H1 (cell line): ENCODE measurements around the gene NAV2. TPM values are rescaled to one million over a fixed set of nuclear protein-coding genes. Genes with fewer than 3 reads are reported as not detected.

ENCODE experiments used
- CTCF ChIA-PET: fragments of 300-600 bp; sonication (Branson Sonifier 250); formaldehyde crosslinking; loops from one replicate; lab custom pipeline; 2021; ENCODE audit not compliant: partially characterized antibody; lab: Charles Lee
- POLR2A ChIA-PET: fragments of 300-600 bp; sonication (Branson Sonifier 250); formaldehyde crosslinking; loops from one replicate; lab custom pipeline; 2021; ENCODE audit warnings: inconsistent platforms; ENCODE audit not compliant: partially characterized antibody; lab: Charles Lee
- DNase-seq, 2 experiments: peaks; one replicate each; pipeline versions ENCODE4 v3.0.0 to v3.0.0-alpha.2; 2010 to 2022; ENCODE audit warnings: low spot score in 2 of 2, low read depth in 1 of 2, mixed read lengths in 1 of 2
- FAIRE-seq: peaks from 2 replicates; lab custom pipeline; 2011; peaks lifted over from hg19 to GRCh38; lab: Jason Lieb, UNC
- H2AFZ ChIP-seq: 2 replicates; pipeline ENCODE4 v1.8.1; 2012; ENCODE audit warnings: low read length, inconsistent platforms
- H2AK5ac ChIP-seq: 2 replicates; pipeline ENCODE4 v1.6.1; 2013; ENCODE audit warnings: low read depth, low read length
- H2BK120ac ChIP-seq: replicated peaks from 2 replicates; pipeline ENCODE3; 2013; ENCODE audit warnings: low read depth, low read length, inconsistent platforms
- H2BK12ac ChIP-seq: 2 replicates; pipeline ENCODE4 v1.6.1; 2013; ENCODE audit warnings: low read depth, low read length
- H2BK15ac ChIP-seq: 2 replicates; pipeline ENCODE4 v1.6.1; 2013; ENCODE audit warnings: low read length
- H2BK20ac ChIP-seq: 2 replicates; pipeline ENCODE4 v1.6.1; 2013; ENCODE audit warnings: low read length
- H2BK5ac ChIP-seq: 2 replicates; pipeline ENCODE4 v1.6.1; 2013; ENCODE audit warnings: low read depth, low read length
- H3K14ac ChIP-seq: 2 replicates; pipeline ENCODE4 v1.6.1; 2013; ENCODE audit warnings: inconsistent platforms; ENCODE audit not compliant: insufficient read length
- H3K18ac ChIP-seq: 2 replicates; pipeline ENCODE4 v1.6.1; 2013; ENCODE audit warnings: low read length; ENCODE audit errors: extremely low read depth
- H3K23ac ChIP-seq: 2 replicates; pipeline ENCODE4 v1.6.1; 2013; ENCODE audit warnings: inconsistent platforms; ENCODE audit not compliant: insufficient read length
- H3K23me2 ChIP-seq: 2 replicates; pipeline ENCODE4 v1.6.1; 2013; ENCODE audit warnings: low read depth, low read length
- H3K27ac ChIP-seq: 2 replicates; pipeline ENCODE4 v1.6.1; 2011; ENCODE audit warnings: low read depth, low read length, inconsistent platforms
- H3K27me3 ChIP-seq, 4 experiments: replicated peaks in 1 of 4; 1 replicate in 1 of 4; 2 replicates in 3 of 4; pipeline versions ENCODE4 v1.6.1 to v1.8.1; 2011 to 2013; ENCODE audit warnings: low read length in 3 of 4, mild to moderate bottlenecking in 3 of 4, inconsistent platforms in 2 of 4, mixed read lengths in 2 of 4, moderate library complexity in 1 of 4; ENCODE audit not compliant: control insufficient read depth in 3 of 4, insufficient read depth in 3 of 4; ENCODE audit errors: extremely low read depth in 1 of 4
- H3K36me3 ChIP-seq, 4 experiments: 2 replicates each; pipeline versions ENCODE4 v1.6.1 to v1.8.1; 2011 to 2013; ENCODE audit warnings: mild to moderate bottlenecking in 4 of 4, low read length in 3 of 4, moderate library complexity in 2 of 4, control low read depth in 1 of 4, inconsistent platforms in 1 of 4; ENCODE audit not compliant: insufficient read depth in 4 of 4, control insufficient read depth in 2 of 4
- H3K4ac ChIP-seq: replicated peaks from 2 replicates; pipeline ENCODE3; 2013; ENCODE audit warnings: low read length, low read depth, mixed read lengths, inconsistent platforms; ENCODE audit not compliant: insufficient read length
- H3K4me1 ChIP-seq, 4 experiments: replicated peaks in 1 of 4; 1 replicate in 1 of 4; 2 replicates in 3 of 4; pipeline versions ENCODE4 v1.6.1 to v1.8.1; 2011 to 2013; ENCODE audit warnings: low read length in 3 of 4, inconsistent platforms in 2 of 4, mixed read lengths in 1 of 4; ENCODE audit not compliant: insufficient read depth in 4 of 4, control insufficient read depth in 3 of 4
- H3K4me2 ChIP-seq, 2 experiments: 2 replicates each; pipeline versions ENCODE4 v1.6.1 to v1.8.1; 2011 to 2013; ENCODE audit warnings: low read depth in 2 of 2, low read length in 2 of 2, control low read depth in 1 of 2, inconsistent platforms in 1 of 2, mild to moderate bottlenecking in 1 of 2; ENCODE audit not compliant: insufficient read depth in 1 of 2
- H3K4me3 ChIP-seq, 4 experiments: fragments of 200-600, 300-600 bp in 1 of 4; sonication (generic), shearing (Covaris generic), sonication (Bioruptor Twin) in 1 of 4; 2 replicates each; pipeline versions ENCODE4 v1.5.1 to v1.8.1; 2011 to 2016; ENCODE audit warnings: low read length in 4 of 4, low read depth in 3 of 4, control low read depth in 2 of 4, inconsistent platforms in 2 of 4, mild to moderate bottlenecking in 2 of 4, mixed read lengths in 1 of 4, moderate library complexity in 1 of 4; ENCODE audit not compliant: insufficient read depth in 2 of 4; ENCODE audit errors: extremely low read depth in 1 of 4
- H3K56ac ChIP-seq: replicated peaks from 2 replicates; pipeline ENCODE3; 2013; ENCODE audit warnings: low read depth, mild to moderate bottlenecking, mixed read lengths, low read length, inconsistent platforms; ENCODE audit not compliant: insufficient read length
- H3K79me1 ChIP-seq: 2 replicates; pipeline ENCODE4 v1.6.1; 2013; ENCODE audit warnings: low read depth, low read length, control low read depth
- H3K79me2 ChIP-seq, 2 experiments: 2 replicates each; pipeline versions ENCODE4 v1.6.1 to v1.8.1; 2012 to 2013; ENCODE audit warnings: low read length in 2 of 2, mild to moderate bottlenecking in 2 of 2, inconsistent platforms in 1 of 2; ENCODE audit not compliant: insufficient read depth in 2 of 2, control insufficient read depth in 1 of 2
- H3K9ac ChIP-seq, 4 experiments: replicated peaks in 1 of 4; 1 replicate in 1 of 4; 2 replicates in 3 of 4; pipeline versions ENCODE4 v1.6.1 to v1.8.1; 2011 to 2013; ENCODE audit warnings: low read depth in 3 of 4, low read length in 3 of 4, control low read depth in 2 of 4, mild to moderate bottlenecking in 2 of 4, moderate library complexity in 2 of 4, inconsistent platforms in 1 of 4; ENCODE audit errors: extremely low read depth in 1 of 4
- H3K9me3 ChIP-seq, 2 experiments: 2 replicates each; pipeline versions ENCODE4 v1.6.1 to v1.8.1; 2012 to 2013; ENCODE audit warnings: mild to moderate bottlenecking in 2 of 2, moderate library complexity in 2 of 2, control low read depth in 1 of 2, inconsistent platforms in 1 of 2, low read depth in 1 of 2, low read length in 1 of 2, mixed read lengths in 1 of 2; ENCODE audit not compliant: insufficient read depth in 2 of 2
- H4K20me1 ChIP-seq, 2 experiments: replicated peaks in 1 of 2; 2 replicates each; pipeline versions ENCODE3 to v1.8.1; 2011 to 2013; ENCODE audit warnings: inconsistent platforms in 2 of 2, low read length in 2 of 2, mild to moderate bottlenecking in 1 of 2; ENCODE audit not compliant: insufficient read depth in 2 of 2, control insufficient read depth in 1 of 2
- H4K5ac ChIP-seq: 2 replicates; pipeline ENCODE4 v1.6.1; 2013; ENCODE audit warnings: low read length, low read depth, mixed read lengths, inconsistent platforms; ENCODE audit not compliant: insufficient read length
- H4K8ac ChIP-seq: 2 replicates; pipeline ENCODE4 v1.8.0; 2013; ENCODE audit warnings: mild to moderate bottlenecking, moderate library complexity, low read length, inconsistent platforms; ENCODE audit not compliant: insufficient read depth; ENCODE audit errors: extremely low read depth
- H4K91ac ChIP-seq: replicated peaks from 2 replicates; pipeline ENCODE3; 2013; ENCODE audit warnings: low read length, mixed read lengths, inconsistent platforms; ENCODE audit not compliant: insufficient read length
- CHD1 ChIP-seq: IDR thresholded peaks from 2 replicates; pipeline ENCODE4 v1.6.1; 2012; ENCODE audit warnings: low read depth, low read length, improper control_type of control experiment
- CHD2 ChIP-seq: IDR thresholded peaks from 2 replicates; pipeline ENCODE4 v1.6.1; 2012; ENCODE audit warnings: low read length, improper control_type of control experiment
- HDAC2 ChIP-seq, 2 experiments: fragments of 300-600 bp in 1 of 2; sonication (generic) in 1 of 2; IDR thresholded peaks; 2 replicates each; pipeline ENCODE4 v1.6.1; 2011 to 2012; ENCODE audit warnings: low read depth in 2 of 2, low read length in 2 of 2, mild to moderate bottlenecking in 2 of 2, moderate library complexity in 2 of 2, borderline replicate concordance in 1 of 2, inconsistent platforms in 1 of 2
- JUN ChIP-seq: IDR thresholded peaks from 2 replicates; pipeline ENCODE4 v1.6.1; 2011; ENCODE audit warnings: low read depth, mild to moderate bottlenecking, improper control_type of control experiment, low read length
- MAFK ChIP-seq: IDR thresholded peaks from 2 replicates; pipeline ENCODE4 v1.6.1; 2012; ENCODE audit warnings: low read depth, mild to moderate bottlenecking, improper control_type of control experiment, low read length
- POU5F1 ChIP-seq: IDR thresholded peaks from 2 replicates; pipeline ENCODE4 v1.6.1; 2011; ENCODE audit warnings: low read depth, mild to moderate bottlenecking, low read length, moderate library complexity
- RAD21 ChIP-seq, 2 experiments: IDR thresholded peaks in 1 of 2; conservative IDR thresholded peaks in 1 of 2; 2 replicates each; pipeline ENCODE4 v1.6.1; 2011; ENCODE audit warnings: low read depth in 2 of 2, low read length in 2 of 2, improper control_type of control experiment in 1 of 2, inconsistent platforms in 1 of 2, mild to moderate bottlenecking in 1 of 2, moderate library complexity in 1 of 2
- RXRA ChIP-seq: IDR thresholded peaks from 2 replicates; pipeline ENCODE4 v1.6.1; 2011; ENCODE audit warnings: low read depth, mild to moderate bottlenecking, low read length, moderate library complexity; ENCODE audit not compliant: insufficient read depth
- SIN3A ChIP-seq, 2 experiments: IDR thresholded peaks in 1 of 2; conservative IDR thresholded peaks in 1 of 2; 2 replicates each; pipeline ENCODE4 v1.6.1; 2011 to 2012; ENCODE audit warnings: low read length in 2 of 2, improper control_type of control experiment in 1 of 2, low read depth in 1 of 2, mild to moderate bottlenecking in 1 of 2
- SUZ12 ChIP-seq: fragments of 200-600 bp; sonication (generic); IDR thresholded peaks from 2 replicates; pipeline ENCODE4 v1.6.1; 2012; ENCODE audit warnings: mild to moderate bottlenecking, inconsistent platforms, low read length, moderate library complexity, mixed read lengths
- TAF7 ChIP-seq: optimal IDR thresholded peaks from 2 replicates; pipeline ENCODE3; 2011; ENCODE audit warnings: low read depth, mild to moderate bottlenecking, inconsistent platforms, low read length, moderate library complexity, borderline replicate concordance
- TEAD4 ChIP-seq: IDR thresholded peaks from 2 replicates; pipeline ENCODE4 v1.6.1; 2012; ENCODE audit warnings: low read depth, low read length, inconsistent platforms, mixed read lengths
- WGBS, 2 experiments: shearing (Covaris generic) in 1 of 2; methylation state at CpG; one replicate each; pipeline versions ENCODE4 v1.1.6 to v1.1.7; 2013 to 2015; ENCODE audit warnings: low lambda C conversion rate in 2 of 2, mixed read lengths in 2 of 2, inconsistent platforms in 1 of 2, low coverage in 1 of 2, missing lambda C conversion rate in 1 of 2; ENCODE audit not compliant: insufficient replicate concordance in 2 of 2, insufficient coverage in 1 of 2, insufficient read length in 1 of 2; ENCODE audit errors: extremely low coverage in 1 of 2, missing lambda C conversion rate in 1 of 2; 5-methylcytosine and 5-hydroxymethylcytosine counted together
- polyA plus RNA-seq, 7 experiments: library from polyadenylated mRNA; depleted of rRNA in 3 of 7; stranded (reverse) in 5 of 7; unstranded in 2 of 7; fragments of >200 nt in 5 of 7; fragments of 200-250 nt in 2 of 7; gene quantifications; 1 replicate in 5 of 7; 2 replicates in 1 of 7; 4 replicates in 1 of 7; pipeline versions ENCODE4 v1.2.1 to v1.2.3, GENCODE V29; 2011 to 2013; ENCODE audit warnings: missing spikeins in 2 of 7, mixed read lengths in 2 of 7
- total RNA-seq: library from RNA; stranded (reverse); fragmentation: NEBNext Ultra II Directional; extraction: Animal tissue kit (Norgen Biotek cat#: 25700); gene quantifications from 2 replicates; pipeline ENCODE4 v1.2.1, GENCODE V29; 2021
- TF ChIP-seq, protein P1 (sequence below): IDR thresholded peaks from 2 replicates; pipeline ENCODE4 v1.6.1; 2011; ENCODE audit warnings: low read length, improper control_type of control experiment

Gene NAV2
- total and polyA plus RNA-seq, 2 of the 8 experiments (the other 6 are each of a cell fraction or from before 2014, with no cell fraction given): 35.6 to 73.6 TPM

DNA sequence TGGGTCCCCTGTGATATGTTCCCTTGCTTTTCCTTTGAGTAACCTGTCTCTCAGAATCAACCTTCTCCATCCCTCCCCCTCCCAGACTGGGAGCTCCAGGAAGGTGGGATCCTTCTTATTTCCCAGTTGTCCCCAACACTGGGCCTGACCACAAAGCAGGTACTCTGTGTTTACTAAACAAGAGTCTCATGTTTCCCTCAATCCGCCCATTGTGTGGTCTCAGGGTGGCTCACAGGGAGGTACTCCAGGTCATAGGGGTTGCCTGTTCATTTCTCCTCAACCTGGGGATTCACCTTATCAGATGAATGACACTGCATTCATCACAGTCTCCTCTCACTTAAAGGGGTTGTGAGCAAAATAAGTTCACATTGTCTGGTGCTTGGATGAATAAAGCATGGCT is 26.4 kb upstream of the NAV2 start:
- Histone ChIP-seq H3K56ac (no peak overlapping the region), H3K18ac (no peak overlapping the region), H3K36me3 (no peaks in the 10 kb centered on the region), H2AFZ (no peak overlapping the region), H3K79me2 (no peaks in the 10 kb centered on the region), H2BK20ac (no peak overlapping the region), H3K9me3 (no peaks in the 10 kb centered on the region), H3K27ac (no peak overlapping the region), H2BK120ac (no peak overlapping the region), H2BK5ac (no peak overlapping the region), H2AK5ac (no peak overlapping the region), H2BK12ac (no peak overlapping the region), H2BK15ac (no peak overlapping the region), H3K23ac (no peak overlapping the region), H3K4me1 (peaks cover 0 to 2% (median 0%) of the 10 kb centered on the region in 4 experiments; a peak in 1 of 7 replicates), H3K79me1 (no peaks in the 10 kb centered on the region), H4K5ac (no peak overlapping the region), H4K20me1 (peaks cover 0 to 2% of the 10 kb centered on the region in 2 experiments), H3K14ac (no peak overlapping the region), H3K4me2 (no peak overlapping the region), H3K27me3 (no peaks in the 10 kb centered on the region), H3K23me2 (no peaks in the 10 kb centered on the region), H3K9ac (no peak overlapping the region), H3K4me3 (no peak overlapping the region), H3K4ac (no peak overlapping the region), H4K91ac (no peak overlapping the region), H4K8ac (no peak overlapping the region)
- WGBS, 2 experiments: 89% methylated on average over 1 of the region's 1 CpG; no CpG with 5 or more reads in 1 of the 2 experiments
- no peak for FAIRE-seq
- ChIA-PET POLR2A (no interaction called here), CTCF (interaction anchor here (1.2 to 2.1 kb wide), 2 partner anchors 8 to 12 kb away, joined by 3 to 7 read pairs; no protein-coding TSS in a partner anchor)
- DNase-seq: no peak
- TF ChIP-seq TEAD4: no peak
- no peak for TF ChIP-seq SUZ12
- TF ChIP-seq CHD2: no peak
- no peak for TF ChIP-seq RXRA
- no peak for TF ChIP-seq RAD21 (IDR thresholded peaks at IDR 0.05 in 1 of 2, conservative IDR thresholded peaks at IDR 0.05 in 1 of 2; ENCODE audit: low read depth in 2 of 2, low read length in 2 of 2)
- no peak for TF ChIP-seq SIN3A (conservative IDR thresholded peaks at IDR 0.05 in 1 of 2, IDR thresholded peaks at IDR 0.05 in 1 of 2; ENCODE audit: low read depth in 1 of 2, low read length in 2 of 2)
- no peak for TF ChIP-seq TAF7
- no peak for TF ChIP-seq POU5F1
- TF ChIP-seq CHD1: no peak
- TF ChIP-seq, protein P1, sequence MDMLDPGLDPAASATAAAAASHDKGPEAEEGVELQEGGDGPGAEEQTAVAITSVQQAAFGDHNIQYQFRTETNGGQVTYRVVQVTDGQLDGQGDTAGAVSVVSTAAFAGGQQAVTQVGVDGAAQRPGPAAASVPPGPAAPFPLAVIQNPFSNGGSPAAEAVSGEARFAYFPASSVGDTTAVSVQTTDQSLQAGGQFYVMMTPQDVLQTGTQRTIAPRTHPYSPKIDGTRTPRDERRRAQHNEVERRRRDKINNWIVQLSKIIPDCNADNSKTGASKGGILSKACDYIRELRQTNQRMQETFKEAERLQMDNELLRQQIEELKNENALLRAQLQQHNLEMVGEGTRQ: no peak
- TF ChIP-seq HDAC2 (IDR thresholded peaks at IDR 0.05; ENCODE audit: borderline replicate concordance in 1 of 2, low read depth in 2 of 2, low read length in 2 of 2): no peak
- no peak for TF ChIP-seq JUN
- TF ChIP-seq MAFK: no peak
